Measurements from ENCODE around the gene ANGPTL3. TPM values are rescaled to one million over a fixed set of nuclear protein-coding genes. Genes with fewer than 3 reads are reported as not detected.
"Not testable (repeated sequence)": the region's sequence is repeated elsewhere in the genome, so short reads cannot be mapped to it uniquely, and the experiment has no call there.

The ANGPTL3 gene, protein sequence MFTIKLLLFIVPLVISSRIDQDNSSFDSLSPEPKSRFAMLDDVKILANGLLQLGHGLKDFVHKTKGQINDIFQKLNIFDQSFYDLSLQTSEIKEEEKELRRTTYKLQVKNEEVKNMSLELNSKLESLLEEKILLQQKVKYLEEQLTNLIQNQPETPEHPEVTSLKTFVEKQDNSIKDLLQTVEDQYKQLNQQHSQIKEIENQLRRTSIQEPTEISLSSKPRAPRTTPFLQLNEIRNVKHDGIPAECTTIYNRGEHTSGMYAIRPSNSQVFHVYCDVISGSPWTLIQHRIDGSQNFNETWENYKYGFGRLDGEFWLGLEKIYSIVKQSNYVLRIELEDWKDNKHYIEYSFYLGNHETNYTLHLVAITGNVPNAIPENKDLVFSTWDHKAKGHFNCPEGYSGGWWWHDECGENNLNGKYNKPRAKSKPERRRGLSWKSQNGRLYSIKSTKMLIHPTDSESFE
- total RNA-seq = under 1 TPM in 1 of 2 donors, not detected in 1; 0.26 TPM

DNA sequence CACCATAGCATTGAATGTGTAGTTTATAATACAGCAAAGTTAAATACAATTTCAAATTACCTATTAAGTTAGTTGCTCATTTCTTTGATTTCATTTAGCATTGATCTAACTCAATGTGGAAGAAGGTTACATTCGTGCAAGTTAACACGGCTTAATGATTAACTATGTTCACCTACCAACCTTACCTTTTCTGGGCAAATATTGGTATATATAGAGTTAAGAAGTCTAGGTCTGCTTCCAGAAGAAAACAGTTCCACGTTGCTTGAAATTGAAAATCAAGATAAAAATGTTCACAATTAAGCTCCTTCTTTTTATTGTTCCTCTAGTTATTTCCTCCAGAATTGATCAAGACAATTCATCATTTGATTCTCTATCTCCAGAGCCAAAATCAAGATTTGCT is at the start of gene ANGPTL3:
TSS of gene ANGPTL3 (plus strand) at position 240 of the 400 bp plus-strand sequence. CDS start at position 287, 47 bp downstream.
- H3K4me3 ChIP-seq = no peak within 1 kb of the TSS
- 15 to 25% methylated on average over 3 of the region's 3 CpGs for WGBS, 2 donors
- no peak within 1 kb of the TSS for H3K27ac ChIP-seq
- H3K9me3 ChIP-seq = peaks cover 0 to 2% (median 0%) of the 10 kb centered on the region in 3 donors
- intact Hi-C loops (cut with DNase I) = no loop called here
- peaks cover 22% of the 10 kb centered on the region for H3K4me1 ChIP-seq
- no peak for DNase-seq
- peak; percentile 40 for ATAC-seq
- H3K27me3 ChIP-seq = no peaks in the 10 kb centered on the region
- TF ChIP-seq POLR2A (IDR thresholded peaks at IDR 0.05) = no peak
- TF ChIP-seq, protein P1, sequence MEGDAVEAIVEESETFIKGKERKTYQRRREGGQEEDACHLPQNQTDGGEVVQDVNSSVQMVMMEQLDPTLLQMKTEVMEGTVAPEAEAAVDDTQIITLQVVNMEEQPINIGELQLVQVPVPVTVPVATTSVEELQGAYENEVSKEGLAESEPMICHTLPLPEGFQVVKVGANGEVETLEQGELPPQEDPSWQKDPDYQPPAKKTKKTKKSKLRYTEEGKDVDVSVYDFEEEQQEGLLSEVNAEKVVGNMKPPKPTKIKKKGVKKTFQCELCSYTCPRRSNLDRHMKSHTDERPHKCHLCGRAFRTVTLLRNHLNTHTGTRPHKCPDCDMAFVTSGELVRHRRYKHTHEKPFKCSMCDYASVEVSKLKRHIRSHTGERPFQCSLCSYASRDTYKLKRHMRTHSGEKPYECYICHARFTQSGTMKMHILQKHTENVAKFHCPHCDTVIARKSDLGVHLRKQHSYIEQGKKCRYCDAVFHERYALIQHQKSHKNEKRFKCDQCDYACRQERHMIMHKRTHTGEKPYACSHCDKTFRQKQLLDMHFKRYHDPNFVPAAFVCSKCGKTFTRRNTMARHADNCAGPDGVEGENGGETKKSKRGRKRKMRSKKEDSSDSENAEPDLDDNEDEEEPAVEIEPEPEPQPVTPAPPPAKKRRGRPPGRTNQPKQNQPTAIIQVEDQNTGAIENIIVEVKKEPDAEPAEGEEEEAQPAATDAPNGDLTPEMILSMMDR (IDR thresholded peaks at IDR 0.05) = no peak
- no peaks in the 10 kb centered on the region for H3K36me3 ChIP-seq (replicated peaks in 1 of 2; ENCODE audit: insufficient read depth in 1 of 2, low read depth in 2 of 2)

DNA sequence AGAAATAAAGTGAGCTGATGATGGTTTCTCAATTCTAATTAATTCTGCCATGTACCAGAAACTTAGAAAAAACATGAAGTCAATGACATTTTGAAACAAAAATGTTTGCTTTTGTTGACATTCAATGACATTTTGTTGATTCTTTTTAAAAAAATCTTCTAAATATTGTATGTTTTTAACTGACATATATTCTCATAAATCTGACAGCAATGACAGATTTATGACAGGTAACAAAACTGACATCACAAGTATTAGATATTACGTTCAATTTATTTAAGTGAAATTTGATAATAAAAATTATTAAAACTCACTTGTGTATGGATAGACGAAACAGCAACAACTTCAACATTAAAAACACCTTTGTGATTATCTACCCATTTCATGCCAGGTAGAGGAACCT is 36.0 kb upstream of the ANGPTL3 start:
- no peak for TF ChIP-seq POLR2A (IDR thresholded peaks at IDR 0.05)
- TF ChIP-seq, protein P1 (IDR thresholded peaks at IDR 0.05) = no peak
- no peaks in the 10 kb centered on the region for H3K27me3 ChIP-seq
- H3K9me3 ChIP-seq = no peaks in the 10 kb centered on the region
- DNase-seq = no peak
- no peaks in the 10 kb centered on the region for H3K4me1 ChIP-seq
- no peak overlapping the region for H3K4me3 ChIP-seq
- H3K27ac ChIP-seq = no peak overlapping the region
- intact Hi-C loops (cut with DNase I) = no loop called here
- ATAC-seq = no peak
- H3K36me3 ChIP-seq (replicated peaks in 1 of 2; ENCODE audit: insufficient read depth in 1 of 2, low read depth in 2 of 2) = no peaks in the 10 kb centered on the region
- WGBS, 2 donors = 92 to 98% methylated on average over 2 of the region's 2 CpGs

DNA sequence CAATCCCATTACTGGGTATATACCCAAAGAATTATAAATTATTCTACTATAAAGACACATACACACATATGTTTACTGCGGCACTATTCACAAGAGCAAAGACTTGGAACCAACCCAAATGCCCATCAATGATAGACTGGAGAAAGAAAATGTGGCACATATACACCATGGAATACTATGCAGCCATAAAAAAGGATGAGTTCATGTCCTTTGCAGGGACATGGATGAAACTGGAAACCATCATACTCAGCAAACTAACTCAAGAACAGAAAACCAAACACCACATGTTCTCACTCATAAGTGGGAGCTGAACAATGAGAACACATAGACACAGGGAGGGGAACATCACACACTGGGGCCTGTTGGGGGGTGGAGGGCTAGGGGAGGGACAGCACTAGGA is 30.1 kb upstream of the ANGPTL3 start:
- H3K4me3 ChIP-seq; intact Hi-C loops (cut with DNase I); DNase-seq; H3K36me3 ChIP-seq (replicated peaks in 1 of 2; ENCODE audit: insufficient read depth in 1 of 2, low read depth in 2 of 2); H3K27me3 ChIP-seq; H3K4me1 ChIP-seq; ATAC-seq; H3K27ac ChIP-seq; H3K9me3 ChIP-seq: not testable (repeated sequence)
- 95 to 100% methylated on average over 1 of the region's 1 CpG for WGBS, 2 donors

DNA sequence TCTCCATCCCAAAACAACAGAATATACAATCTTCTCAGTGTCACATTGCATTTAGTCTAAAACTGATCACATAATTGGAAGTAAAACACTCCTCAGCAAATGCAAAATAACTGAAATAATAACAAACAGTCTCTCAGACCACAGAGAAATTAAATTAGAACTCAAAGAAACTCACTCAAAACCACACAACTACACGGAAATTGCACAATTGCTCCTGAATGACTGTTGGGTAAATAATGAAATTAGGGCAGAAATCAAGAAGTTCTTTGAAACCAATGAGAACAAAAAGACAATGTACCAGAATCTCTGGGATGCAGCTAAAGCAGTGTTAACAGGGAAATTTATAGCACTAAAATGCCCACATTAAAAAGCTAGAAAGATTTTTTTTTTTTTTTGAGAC is 29.4 kb upstream of the ANGPTL3 start:
- H3K4me1 ChIP-seq; H3K27ac ChIP-seq; H3K4me3 ChIP-seq; ATAC-seq; DNase-seq; H3K27me3 ChIP-seq; H3K36me3 ChIP-seq (replicated peaks in 1 of 2; ENCODE audit: insufficient read depth in 1 of 2, low read depth in 2 of 2); intact Hi-C loops (cut with DNase I); H3K9me3 ChIP-seq: not testable (repeated sequence)
- WGBS, 2 donors = 74 to 90% methylated on average over 1 of the region's 1 CpG

DNA sequence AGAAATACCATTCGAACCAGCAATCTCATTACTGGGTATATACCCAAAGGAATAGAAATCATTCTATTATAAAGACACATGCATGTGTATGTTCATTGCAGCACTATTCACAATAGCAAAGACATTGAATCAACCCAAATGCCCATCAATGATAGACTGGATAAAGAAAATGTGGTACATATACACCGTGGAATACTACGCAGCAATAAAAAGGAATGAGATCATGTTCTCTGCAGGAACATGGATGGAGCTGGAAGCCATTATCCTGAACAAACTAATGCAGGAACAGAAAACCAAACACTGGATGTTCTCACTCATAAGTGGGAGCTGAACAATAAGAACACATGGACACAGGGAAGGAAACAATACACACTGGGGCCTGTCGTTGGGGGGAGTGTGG is 25.8 kb upstream of the ANGPTL3 start:
- H3K27me3 ChIP-seq; H3K27ac ChIP-seq; H3K4me1 ChIP-seq; ATAC-seq; H3K4me3 ChIP-seq; DNase-seq; intact Hi-C loops (cut with DNase I); H3K36me3 ChIP-seq (replicated peaks in 1 of 2; ENCODE audit: insufficient read depth in 1 of 2, low read depth in 2 of 2); H3K9me3 ChIP-seq: not testable (repeated sequence)
- WGBS, 2 donors = 89 to 95% methylated on average over 4 of the region's 4 CpGs

DNA sequence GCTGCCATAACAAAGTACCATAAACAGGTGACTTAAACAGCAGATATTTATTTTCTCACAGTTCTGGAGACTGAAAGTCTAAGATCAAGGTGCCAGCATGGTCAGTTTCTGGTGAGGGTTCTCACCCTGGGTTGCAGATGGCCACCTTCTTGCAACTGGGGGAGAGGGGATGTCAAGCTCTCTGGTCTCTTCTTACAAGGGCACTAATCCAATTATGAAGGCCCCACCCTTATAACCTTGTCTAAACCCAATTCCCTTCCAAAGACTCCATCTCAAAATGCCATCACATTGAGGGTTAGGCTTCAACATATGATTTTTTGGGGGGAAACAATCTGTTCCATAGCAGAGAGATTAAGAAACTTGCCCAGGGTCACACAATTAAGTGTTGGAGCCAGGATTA is 24.8 kb upstream of the ANGPTL3 start:
- intact Hi-C loops (cut with DNase I) = no loop called here
- ATAC-seq (no peak), DNase-seq (no peak)
- Histone ChIP-seq H3K27me3 (no peaks in the 10 kb centered on the region), H3K36me3 (replicated peaks in 1 of 2; ENCODE audit: insufficient read depth in 1 of 2, low read depth in 2 of 2) (no peaks in the 10 kb centered on the region), H3K27ac (no peak overlapping the region), H3K4me1 (no peaks in the 10 kb centered on the region), H3K4me3 (no peak overlapping the region), H3K9me3 (no peaks in the 10 kb centered on the region)
- TF ChIP-seq, protein P1 (IDR thresholded peaks at IDR 0.05) = no peak
- no peak for TF ChIP-seq POLR2A (IDR thresholded peaks at IDR 0.05)

All from body of pancreas (tissue), 4 donors.